HG02763 (cell line): ENCODE data around the gene GNAT2.

Source experiments
- ATAC-seq: cut with Tn5 transposase; IDR thresholded peaks from one replicate; pipeline ENCODE4 v1.9.1; 2021; ENCODE audit warnings: mild to moderate bottlenecking, moderate library complexity; ENCODE audit not compliant: unreplicated experiment

Gene GNAT2

GRCh38 chr1:109628540-109629321 is 9.3 kb upstream of the GNAT2 start:
- ATAC-seq, result no peak

GRCh38 chr1:109627692-109628399 is 8.4 kb upstream of the GNAT2 start:
- ATAC-seq, result no peak

- no peak for ATAC-seq
Measured at GRCh38 chr1:109626682-109627408, 7.4 kb upstream of the GNAT2 start.

- ATAC-seq, result no peak
Measured at GRCh38 chr1:109625601-109626560, 6.5 kb upstream of the GNAT2 start.

GRCh38 chr1:109625176-109625575 is 5.8 kb upstream of the GNAT2 start:
- no peak for ATAC-seq

GRCh38 chr1:109624201-109625010 is 5.0 kb upstream of the GNAT2 start:
- no peak for ATAC-seq

- no peak for ATAC-seq
Measured at GRCh38 chr1:109623601-109624161, 4.3 kb upstream of the GNAT2 start.

- no peak for ATAC-seq
Measured at GRCh38 chr1:109622895-109623294, 3.5 kb upstream of the GNAT2 start.

- no peak for ATAC-seq
Measured at GRCh38 chr1:109622137-109622892, 2.9 kb upstream of the GNAT2 start.

GRCh38 chr1:109621379-109622136 is 2.1 kb upstream of the GNAT2 start:
- no peak for ATAC-seq

- peak; percentile 81 for ATAC-seq
Measured at GRCh38 chr1:109620841-109621286, 1.4 kb upstream of the GNAT2 start.

- no peak for ATAC-seq
Measured at GRCh38 chr1:109620401-109620791, 980 bp upstream of the GNAT2 start.

- ATAC-seq, result no peak
Measured at GRCh38 chr1:109618661-109619575, 498 bp downstream of the GNAT2 start.

- no peak for ATAC-seq
Measured at GRCh38 chr1:109617291-109617801, 2.1 kb downstream of the GNAT2 start.

- ATAC-seq, result no peak
Measured at GRCh38 chr1:109616391-109616790, 3.0 kb downstream of the GNAT2 start.

- ATAC-seq, result no peak
Measured at GRCh38 chr1:109615879-109616278, 3.5 kb downstream of the GNAT2 start.
